Putamen (tissue), 1 donor: ENCODE data around the gene CYB5R4.
"Not testable (repeated sequence)": the region's sequence is repeated elsewhere in the genome, so short reads cannot be mapped to it uniquely, and the experiment has no call there.

Source experiments
- DNase-seq: peaks from one replicate; pipeline ENCODE4 v3.0.0-alpha.2; 2016; ENCODE audit warnings: low spot score

The CYB5R4 gene

DNA sequence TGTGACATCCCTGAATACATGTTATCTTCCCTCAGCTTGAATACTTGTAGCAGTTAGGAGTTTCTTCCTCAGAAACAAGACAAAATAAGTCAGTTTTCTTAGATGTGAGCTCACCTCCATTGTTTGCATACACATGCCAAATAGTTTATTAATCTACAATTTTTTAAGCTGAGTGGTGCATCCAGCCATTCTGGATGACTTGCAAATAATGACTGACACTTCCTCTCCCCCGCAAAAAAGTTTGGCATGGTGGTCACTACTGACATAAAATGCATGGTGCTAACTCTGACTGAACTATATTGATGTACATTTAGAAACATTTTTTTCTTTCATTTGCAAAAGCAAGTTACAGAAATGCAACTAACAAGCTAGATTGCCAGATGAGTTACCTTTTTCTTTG lies 55.5 kb downstream of the CYB5R4 start:
- DNase-seq: no peak

DNA sequence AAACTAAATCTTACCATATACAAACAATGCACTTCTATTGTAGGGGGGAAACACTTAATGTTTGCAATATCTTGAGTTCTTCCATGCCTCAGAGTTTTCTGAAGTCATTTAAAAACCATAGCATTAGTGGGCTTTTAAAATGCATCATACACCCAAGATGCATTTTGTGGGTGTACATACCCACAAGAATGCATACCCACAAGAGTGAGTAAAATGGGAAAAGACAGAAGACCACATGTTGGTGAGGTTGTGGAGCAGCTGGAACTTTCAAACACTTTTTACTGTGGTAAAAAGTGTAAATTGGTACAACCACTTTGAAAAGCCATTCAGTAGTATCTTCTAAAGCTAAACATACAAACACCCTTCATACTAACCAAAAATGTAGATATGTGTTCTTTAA lies 57.5 kb downstream of the CYB5R4 start:
- no peak for DNase-seq

DNA sequence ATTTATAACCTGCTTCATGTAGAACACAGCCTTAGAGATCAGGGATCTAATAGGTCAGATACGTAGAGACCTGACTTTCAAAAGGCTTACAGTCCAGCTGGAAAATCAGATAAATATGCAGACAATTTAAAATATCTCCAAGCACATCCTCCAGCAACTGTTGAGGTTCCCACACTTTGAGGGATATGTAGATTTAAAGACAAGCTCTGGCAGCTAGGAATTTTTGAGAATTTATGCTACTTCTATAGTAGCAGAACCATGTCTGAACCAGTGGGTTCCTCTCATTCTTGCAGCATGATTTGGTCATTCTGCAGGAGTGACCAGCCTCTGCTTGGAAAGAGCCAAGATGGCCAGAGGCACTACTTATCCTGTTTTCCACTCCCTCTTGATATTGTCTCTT lies 60.5 kb downstream of the CYB5R4 start:
- DNase-seq: no peak

DNA sequence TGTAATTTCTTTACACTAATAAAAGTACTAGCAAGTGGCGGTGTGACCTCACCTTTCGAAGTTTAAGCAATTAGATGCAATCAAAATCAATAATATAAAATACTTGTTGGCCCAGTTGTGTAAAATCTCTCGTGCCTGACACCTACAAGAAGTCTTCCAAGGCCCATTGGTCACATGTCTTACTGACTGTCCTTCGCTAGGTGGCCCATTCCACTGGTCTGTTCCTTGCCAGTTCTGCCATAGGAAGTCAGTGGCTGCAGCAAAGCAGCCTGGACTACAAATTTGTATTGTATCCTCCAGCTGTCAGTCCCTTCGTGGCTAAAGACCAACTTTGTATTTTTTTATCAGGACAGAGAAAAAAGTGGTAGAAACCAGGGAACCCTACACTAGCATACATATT lies 61.8 kb downstream of the CYB5R4 start:
- no peak for DNase-seq

DNA sequence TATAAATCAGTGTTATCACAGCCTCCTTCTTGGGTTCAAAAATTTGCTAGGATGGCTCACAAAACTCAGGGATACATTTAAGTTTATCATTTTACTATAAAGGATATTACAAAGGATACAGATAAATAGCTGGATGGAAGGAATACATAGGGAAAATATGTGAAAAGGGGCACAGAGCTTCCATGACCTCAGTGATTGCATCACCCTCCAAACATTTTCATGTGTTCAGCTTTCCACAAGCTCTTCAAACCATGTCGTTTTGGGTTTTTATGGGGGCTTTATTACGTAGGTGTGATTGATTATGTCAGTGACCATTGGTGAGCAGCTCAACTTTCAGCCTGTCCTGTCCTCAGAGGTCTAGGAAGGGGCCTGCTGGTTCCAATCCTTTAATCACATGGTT lies 68.0 kb downstream of the CYB5R4 start:
- DNase-seq: no peak

DNA sequence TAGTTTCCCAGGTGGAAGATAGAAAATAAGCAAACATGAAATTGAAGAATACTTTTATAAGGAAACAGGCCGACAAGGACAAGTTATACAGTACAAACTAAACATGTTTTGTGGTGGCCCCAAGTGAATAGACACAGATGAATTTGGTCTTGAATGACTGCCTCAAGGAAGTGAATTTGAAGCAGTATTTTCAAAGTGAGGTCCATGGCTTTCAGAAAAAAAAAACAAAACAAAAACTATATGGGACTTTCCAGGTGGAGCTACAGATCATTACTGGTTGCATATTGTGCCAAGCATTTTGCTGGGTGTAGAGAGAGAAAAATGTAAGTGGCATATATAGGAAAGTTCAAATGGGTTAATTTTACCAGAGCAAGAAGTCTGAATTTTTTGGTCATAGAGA lies 68.8 kb downstream of the CYB5R4 start:
- no peak for DNase-seq

DNA sequence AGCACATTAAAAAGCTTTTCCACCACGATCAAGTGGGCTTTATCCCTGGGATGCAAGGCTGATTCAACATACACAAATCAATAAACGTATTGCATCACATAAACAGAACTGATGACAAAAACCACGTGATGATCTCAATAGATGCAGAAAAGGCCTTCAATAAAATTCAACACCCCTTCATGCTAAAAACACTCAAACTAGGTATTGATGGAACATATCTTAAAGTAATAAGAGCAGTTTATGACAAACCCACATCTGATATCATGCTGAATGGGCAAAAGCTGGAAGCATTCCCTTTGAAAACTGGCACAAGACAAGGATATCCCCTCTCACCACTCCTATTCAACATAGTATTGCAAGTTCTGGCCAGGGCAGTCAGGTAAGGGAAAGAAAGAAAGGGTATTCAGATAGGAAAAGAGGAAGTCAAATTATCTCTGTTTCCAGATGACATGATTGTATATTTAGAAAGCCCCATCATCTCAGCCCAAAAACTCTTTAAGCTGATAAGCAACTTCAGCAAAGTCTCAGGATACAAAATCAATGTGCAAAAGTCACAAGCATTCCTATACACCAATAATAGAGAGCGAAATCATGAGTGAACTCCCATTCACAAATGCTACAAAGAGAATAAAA lies 86.8 kb downstream of the CYB5R4 start:
- not testable (repeated sequence) for DNase-seq

DNA sequence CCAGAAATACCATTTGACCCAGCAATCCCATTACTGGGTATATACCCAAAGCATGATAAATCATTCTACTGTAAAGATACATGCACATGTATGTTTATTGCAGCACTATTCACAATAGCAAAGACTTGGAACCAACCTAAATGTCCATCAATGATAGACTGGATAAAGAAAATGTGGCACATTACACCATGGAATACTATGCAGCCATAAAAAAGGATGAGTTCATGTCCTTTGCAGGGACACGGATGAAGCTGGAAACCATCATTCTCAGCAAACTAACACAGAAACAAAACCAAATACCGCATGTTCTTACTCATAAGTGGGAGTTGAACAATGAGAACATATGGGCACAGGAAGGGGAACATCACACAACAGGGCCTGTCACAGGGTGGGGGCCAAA lies 88.5 kb downstream of the CYB5R4 start:
- not testable (repeated sequence) for DNase-seq

DNA sequence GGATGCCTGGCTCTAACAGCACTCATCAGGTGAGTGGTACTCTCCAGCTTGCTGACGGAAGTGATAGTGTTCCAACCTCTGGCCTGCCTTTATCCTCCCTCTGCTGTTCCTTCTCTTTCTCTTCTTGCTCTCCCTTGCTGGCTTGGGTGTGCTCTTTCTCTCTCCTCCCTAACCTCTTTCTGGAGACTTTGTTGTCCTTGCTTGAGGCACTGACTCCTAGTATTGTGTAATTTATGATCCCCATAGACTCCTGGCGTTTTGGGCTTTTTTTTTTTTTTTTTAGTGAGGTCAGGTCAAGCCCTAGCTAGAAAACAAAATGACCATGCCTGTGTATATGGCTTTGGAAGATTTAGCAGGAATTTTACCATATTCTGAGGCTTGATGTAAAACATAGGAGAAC lies 89.4 kb downstream of the CYB5R4 start:
- DNase-seq: no peak

DNA sequence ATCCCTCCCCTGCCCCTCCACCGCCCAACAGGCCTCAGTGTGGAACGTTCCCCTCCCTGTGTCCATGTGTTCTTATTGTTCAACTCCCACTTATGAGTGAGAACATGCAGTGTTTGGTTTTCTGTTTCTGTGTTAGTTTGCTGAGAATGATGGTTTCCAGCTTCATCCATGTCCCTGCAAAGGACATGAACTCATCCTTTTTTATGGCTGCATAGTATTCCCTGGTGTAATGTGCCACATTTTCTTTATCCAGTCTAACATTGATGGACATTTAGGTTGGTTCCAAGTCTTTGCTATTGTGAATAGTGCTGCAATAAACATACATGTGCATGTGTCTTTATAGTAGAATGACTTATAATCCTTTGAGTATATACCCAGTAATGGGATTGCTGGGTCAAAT lies 91.9 kb downstream of the CYB5R4 start:
- DNase-seq: not testable (repeated sequence)

DNA sequence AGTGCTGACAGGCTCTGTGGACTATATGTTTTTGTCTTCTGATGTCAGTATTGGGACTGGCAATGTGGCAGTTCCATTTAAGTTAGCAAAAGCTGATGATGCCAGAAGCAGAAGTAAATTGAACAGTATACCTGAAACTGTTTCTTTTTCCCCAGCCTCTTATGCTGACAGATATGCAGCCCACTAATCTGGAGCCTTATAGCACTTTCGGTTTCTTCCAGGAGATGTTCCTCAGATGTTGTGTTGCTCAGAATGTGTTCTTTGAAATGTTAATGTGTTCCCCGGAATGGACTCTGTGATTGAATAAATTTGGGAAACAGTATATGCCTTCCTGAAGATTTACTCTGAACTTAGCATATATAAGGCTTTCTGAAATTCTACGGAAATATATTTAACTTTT lies 93.3 kb downstream of the CYB5R4 start:
- no peak for DNase-seq

DNA sequence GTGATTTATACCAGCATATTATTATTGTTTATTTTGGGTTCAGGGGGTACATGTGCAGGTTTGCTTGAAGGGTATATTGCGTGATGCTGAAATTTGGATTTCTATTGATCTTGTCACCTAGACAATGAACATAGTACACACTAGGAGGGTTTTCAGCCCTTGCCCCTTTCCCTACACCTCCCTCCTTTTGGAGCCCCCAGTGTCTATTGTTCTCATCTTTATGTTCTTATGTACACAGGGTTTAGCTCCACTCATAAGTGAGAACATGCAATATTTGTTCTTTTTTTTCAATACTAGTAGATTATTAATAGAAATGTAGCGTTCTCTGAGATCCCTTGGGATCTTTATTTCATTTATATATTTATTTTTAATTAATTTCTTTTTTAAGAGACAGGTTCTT lies 94.9 kb downstream of the CYB5R4 start:
- no peak for DNase-seq

DNA sequence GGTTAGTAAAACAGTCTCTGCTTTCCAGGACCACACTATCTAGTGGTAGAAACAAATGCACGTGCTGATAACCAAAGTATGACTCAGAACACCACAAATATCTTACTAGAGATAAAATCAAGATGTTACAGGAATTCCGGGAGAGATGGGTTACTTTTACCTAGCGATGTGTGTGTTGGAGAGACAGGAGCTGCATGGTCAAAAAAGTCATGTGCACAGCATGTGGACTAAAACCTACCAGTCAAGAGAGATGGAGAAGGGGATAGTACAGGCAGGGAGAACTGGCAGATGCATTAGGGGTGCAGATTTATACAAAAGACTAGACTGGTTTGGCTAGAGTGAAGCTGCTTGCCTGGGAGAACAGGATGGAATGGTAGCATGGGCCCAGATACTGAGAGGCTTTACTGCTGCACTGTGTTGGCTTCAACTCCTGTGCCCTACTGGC lies 98.8 kb downstream of the CYB5R4 start:
- DNase-seq: no peak

DNA sequence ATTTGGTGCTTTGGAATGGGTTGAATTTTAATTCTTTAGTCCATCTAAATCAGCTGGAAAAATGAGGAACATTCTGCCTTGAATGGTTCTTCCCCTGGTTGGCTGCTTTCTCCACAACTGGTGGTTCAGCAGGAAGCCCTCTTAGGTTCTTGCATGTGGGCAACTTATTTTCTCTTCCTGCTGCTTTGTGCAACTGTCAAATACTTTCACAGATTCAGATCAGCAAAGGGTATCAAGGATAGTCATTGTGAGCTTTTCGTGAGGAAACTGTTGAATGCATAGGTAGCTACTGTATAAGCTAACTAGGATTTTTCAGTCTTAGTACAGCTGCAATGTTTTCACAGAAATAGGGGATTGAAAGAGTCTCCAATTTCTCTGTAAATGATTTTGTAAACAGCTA lies 101.2 kb downstream of the CYB5R4 start:
- DNase-seq: no peak

DNA sequence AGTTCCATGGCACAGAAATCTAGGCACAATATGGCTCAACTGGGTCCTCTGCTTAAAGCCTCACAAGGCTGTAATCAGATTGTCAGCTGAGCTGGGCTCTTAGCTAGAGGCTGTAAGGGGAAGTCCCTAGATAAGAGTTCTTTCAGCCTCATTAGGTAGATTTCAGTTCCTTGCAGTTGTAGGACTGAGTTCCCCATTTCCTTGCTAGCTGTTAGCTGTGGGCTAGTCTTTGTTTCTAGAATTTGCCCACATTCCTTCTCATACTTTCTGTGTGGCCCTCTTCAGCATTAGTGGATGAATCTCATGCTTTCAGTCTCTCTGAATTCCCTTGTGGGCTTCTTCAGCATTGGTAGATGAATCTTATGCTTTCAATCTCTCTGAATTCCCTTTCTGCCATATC lies 103.1 kb downstream of the CYB5R4 start:
- no peak for DNase-seq

DNA sequence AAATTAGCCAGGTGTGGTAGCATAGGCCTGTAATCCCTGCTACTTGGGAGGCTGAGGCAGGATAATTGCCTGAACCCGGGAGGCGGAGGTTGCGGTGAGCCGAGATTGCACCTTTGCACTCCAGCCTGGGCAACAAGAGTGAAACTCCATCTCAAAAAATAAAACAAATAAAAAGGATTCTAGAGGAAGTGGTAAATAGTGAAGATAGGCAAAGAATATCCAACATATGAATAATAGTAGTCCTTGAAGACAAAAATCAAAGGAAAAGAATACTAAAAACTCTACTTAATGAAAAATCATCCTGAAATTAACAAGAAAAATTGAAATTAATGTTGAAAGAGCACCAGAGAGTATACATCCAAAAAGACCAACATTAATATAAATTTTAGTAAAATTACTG lies 107.0 kb downstream of the CYB5R4 start:
- no peak for DNase-seq

DNA sequence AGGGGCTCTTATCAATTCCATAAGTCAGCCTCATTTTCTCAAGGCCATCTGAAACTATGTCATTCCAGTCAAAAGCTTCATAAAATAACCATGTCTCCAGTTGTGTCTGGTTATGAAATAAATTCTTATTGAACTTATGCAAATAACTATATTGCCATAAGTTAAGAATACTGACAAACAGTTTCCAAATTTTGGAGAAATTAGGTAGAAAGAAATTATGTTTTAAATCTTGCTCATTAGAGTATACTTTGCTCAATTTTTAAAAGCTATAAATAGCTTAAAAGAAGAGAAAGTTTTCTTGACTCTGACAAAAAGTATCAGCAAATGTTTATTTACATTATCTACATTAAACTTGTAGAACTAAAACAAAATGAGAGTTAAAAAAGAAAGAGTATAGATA lies 111.1 kb downstream of the CYB5R4 start:
- DNase-seq: no peak

DNA sequence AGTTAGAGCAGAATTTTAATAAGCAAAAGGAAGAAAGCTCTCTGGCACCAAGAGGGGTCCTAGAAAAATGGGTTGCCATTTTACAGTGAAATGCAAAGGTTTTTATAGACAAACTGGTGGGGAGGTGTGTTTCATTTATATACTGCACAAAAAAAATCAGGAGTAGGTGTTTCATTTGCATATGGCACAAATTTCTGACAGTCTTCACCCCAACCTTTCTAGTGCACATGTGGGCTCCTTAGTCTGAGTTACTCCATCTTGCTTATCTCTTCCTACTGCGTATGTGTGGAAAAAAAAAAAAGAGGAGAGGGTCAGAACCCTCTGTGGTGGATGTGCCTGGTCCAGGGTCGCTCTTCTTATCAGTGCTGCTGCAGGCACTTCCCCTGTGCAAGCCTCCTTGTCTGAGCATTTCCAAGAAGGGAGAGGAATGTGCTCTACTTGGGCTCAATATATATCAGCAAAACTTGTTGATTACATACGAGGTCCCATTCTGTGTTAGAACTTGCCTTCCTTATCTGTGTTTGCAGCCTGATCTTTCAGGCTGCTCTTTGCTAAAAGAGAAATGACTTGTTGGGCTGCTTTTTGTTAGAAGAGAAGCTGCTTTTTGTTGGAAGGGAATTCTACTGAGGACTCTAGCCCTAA lies 115.0 kb downstream of the CYB5R4 start:
- peak; percentile 9 for DNase-seq

DNA sequence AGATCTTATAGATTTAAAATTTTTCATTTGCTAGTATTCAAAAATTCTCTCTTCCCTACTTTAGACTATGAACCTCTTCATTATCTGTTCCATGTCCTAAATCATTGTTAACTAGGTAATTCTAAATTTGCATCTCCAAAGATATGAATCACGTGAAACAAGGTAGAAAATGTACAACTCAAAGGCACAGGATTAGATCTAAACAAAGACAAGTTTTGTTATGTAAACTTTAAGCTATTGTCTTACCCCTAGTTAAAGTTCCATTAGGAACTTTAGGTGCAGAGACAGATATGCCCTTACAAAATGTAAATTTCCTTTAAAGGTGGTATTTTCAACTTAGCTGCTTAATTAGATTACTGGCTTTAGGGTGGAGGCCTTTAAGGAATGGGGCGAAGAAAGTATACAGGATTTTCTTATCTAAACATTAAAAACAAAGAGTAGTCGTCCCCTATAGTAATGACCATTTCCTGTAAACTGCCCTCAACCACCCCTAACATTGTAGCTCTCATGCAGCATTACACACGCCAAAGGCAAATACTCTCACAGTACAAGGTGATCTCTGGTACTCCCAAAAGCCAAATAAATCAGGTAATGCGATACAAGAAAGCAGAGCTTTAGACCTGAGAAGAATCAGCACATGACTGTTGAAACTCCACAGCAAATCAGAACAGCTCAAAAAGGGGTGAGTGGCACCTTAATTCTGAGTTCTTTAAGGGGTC lies 116.7 kb downstream of the CYB5R4 start:
- no peak for DNase-seq

DNA sequence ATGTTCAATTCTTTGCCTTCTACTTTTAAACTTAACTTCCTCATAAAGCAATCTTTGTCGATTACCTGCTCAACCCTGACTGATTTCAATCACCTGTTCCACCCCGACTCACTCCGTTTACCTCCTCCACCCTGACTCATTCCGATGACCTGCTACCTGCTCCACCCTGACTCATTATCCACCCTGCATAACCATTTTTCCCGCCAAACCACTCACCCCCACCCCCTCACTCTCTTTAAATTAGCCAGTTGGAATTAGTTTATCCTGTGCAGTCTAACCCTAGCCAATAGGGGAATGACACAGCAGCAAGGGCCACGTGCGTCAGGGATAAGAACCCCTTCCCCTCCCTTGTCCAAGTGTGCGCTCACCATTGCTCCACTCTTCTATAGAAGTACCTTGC lies 117.4 kb downstream of the CYB5R4 start:
- DNase-seq: no peak

DNA sequence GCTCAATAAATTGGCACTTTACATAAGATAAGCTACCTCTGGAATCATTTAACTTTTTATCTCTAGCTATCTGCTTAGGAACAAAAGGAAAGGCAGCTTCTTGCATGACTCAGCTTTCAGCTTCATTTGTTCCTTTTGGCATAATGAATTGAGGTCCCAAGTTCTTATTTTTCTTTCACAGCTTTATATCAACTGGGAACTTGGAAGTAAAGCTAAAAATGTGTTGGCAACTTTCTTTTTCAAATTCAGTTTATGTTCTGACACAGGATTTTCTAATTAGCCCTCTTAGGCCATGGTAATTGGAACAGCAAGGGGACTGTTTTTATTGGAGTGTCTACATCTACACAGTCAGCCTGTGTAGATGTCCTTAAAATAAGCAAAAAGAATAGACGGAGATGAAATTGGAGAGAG lies 118.8 kb downstream of the CYB5R4 start:
- no peak for DNase-seq

DNA sequence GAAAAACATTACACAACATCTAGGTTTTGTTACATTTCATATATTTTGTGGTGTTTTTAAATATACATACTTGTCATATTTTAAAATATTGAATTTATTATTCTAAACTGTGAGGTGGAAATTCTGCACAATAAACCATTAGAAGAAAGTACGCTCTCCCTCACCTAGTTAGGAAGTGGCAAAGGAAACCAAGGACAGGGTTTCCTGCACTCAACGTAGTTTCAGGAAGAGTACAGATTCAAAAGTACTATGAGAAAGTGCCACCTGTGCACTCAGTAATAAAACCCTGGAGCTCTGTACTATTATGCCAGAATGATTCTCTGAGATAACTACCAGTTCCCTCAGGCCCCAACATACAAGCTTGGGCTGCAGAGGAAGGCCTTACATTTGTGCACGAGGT lies 119.5 kb downstream of the CYB5R4 start:
- DNase-seq: no peak

DNA sequence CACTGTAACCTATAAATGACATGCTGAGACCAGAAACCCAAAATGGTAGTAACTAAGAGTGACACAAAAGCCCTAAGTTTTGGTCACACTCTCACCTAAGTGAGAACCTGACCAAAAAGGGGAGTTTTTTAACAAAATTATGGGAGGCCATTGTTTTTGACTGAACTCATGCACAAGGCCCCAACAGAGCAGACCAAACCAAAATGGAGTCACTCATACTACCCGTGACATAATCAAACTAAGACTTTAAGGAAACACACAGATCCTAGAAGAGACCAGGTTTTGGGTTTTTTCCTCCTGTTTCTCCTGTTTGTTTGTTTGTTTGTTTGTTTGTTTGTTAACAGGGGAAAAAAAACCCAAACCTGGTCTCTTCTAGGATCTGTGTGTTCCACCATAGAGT lies 124.9 kb downstream of the CYB5R4 start:
- no peak for DNase-seq

DNA sequence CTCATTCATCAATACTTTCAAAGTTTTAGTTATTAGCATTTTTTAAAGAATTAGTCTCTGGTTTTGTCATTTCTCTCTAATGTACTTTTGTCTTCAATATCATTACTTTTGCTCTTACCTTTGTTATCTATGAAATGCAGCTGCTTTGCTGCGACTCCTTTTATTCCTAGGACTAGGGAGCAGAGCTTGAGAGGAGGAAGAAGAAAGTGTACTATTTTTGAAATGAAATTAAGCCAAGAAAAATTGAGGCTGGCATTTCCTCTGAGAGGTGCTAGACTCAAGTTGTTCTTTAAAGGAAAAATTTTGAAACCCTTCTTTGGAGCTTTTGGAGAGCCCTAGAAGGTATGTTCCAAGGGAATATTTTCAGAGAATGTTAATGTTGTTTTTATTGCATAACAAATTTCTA lies 125.8 kb downstream of the CYB5R4 start:
- no peak for DNase-seq
